Measurements from ENCODE around the gene KLK12.

DNA sequence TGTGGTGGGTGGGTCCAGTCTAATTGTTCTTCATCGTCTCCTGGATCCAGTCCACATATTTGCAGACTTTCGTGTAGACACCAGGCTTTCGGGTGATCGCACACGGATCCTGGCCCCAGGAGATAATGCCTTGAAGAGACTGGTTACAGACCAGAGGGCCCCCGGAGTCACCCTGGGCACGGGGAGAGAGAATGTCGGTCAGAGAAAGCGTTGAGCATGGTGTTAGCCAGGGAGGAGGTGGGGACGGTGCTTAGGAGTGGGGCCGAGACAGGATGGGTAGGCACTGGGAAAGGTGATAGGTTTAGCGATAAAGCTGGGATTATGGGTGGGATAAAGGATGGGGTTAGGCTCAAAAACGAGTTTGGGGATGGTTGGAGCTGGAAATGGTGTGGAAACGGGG is 12.3 kb downstream of the KLK12 start:
- TF ChIP-seq, protein P1, sequence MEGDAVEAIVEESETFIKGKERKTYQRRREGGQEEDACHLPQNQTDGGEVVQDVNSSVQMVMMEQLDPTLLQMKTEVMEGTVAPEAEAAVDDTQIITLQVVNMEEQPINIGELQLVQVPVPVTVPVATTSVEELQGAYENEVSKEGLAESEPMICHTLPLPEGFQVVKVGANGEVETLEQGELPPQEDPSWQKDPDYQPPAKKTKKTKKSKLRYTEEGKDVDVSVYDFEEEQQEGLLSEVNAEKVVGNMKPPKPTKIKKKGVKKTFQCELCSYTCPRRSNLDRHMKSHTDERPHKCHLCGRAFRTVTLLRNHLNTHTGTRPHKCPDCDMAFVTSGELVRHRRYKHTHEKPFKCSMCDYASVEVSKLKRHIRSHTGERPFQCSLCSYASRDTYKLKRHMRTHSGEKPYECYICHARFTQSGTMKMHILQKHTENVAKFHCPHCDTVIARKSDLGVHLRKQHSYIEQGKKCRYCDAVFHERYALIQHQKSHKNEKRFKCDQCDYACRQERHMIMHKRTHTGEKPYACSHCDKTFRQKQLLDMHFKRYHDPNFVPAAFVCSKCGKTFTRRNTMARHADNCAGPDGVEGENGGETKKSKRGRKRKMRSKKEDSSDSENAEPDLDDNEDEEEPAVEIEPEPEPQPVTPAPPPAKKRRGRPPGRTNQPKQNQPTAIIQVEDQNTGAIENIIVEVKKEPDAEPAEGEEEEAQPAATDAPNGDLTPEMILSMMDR (IDR thresholded peaks at IDR 0.05), result no peak
- no peak for TF ChIP-seq POLR2A (IDR thresholded peaks at IDR 0.05)
